Measurements from ENCODE around the gene GLG1.

DNA sequence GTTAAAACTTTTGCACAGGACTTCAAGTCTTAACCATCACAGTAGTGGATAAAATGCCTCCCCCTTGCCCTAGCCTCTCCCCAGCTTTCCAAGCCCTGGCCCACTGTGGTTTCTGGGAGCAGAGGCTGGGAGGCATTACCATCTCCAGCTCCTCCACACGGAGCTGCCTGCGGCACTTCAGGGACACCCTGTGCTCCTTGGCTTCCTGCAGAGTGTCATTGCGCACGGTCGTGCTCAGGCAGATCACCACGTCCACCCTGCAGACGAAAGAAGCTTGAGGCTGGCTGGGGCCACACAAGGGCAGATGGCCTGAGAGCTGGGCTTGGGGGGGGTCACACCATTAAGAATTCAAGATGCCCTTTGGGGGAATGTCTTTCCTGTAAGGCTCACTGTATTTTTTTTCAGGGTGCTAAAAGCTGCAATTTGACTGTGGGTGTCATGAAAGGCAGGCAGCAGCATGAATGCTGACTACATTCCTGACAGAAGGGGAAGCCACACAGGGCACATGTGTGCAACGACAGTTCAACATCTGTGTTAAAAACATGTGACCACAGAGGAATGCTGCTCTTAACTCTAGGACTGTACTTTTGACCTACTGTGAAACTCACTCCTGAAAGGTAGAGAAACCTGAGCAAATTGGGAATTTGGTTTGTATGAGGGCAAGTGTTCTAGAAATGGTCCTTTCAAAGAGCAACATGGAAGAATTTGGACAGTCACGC is 137.9 kb downstream of the GLG1 start:
- no peak for TF ChIP-seq CREB1 (IDR thresholded peaks at IDR 0.05; ENCODE audit: low read depth)
- no peak for TF ChIP-seq TEAD4 (IDR thresholded peaks at IDR 0.05)
- no peak for TF ChIP-seq EGR1 (IDR thresholded peaks at IDR 0.05)
- TF ChIP-seq, protein P1, sequence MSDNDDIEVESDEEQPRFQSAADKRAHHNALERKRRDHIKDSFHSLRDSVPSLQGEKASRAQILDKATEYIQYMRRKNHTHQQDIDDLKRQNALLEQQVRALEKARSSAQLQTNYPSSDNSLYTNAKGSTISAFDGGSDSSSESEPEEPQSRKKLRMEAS (IDR thresholded peaks at IDR 0.05) = no peak
- TF ChIP-seq TAF1 (IDR thresholded peaks at IDR 0.05; ENCODE audit: low read depth) = no peak
- TF ChIP-seq, protein P2, sequence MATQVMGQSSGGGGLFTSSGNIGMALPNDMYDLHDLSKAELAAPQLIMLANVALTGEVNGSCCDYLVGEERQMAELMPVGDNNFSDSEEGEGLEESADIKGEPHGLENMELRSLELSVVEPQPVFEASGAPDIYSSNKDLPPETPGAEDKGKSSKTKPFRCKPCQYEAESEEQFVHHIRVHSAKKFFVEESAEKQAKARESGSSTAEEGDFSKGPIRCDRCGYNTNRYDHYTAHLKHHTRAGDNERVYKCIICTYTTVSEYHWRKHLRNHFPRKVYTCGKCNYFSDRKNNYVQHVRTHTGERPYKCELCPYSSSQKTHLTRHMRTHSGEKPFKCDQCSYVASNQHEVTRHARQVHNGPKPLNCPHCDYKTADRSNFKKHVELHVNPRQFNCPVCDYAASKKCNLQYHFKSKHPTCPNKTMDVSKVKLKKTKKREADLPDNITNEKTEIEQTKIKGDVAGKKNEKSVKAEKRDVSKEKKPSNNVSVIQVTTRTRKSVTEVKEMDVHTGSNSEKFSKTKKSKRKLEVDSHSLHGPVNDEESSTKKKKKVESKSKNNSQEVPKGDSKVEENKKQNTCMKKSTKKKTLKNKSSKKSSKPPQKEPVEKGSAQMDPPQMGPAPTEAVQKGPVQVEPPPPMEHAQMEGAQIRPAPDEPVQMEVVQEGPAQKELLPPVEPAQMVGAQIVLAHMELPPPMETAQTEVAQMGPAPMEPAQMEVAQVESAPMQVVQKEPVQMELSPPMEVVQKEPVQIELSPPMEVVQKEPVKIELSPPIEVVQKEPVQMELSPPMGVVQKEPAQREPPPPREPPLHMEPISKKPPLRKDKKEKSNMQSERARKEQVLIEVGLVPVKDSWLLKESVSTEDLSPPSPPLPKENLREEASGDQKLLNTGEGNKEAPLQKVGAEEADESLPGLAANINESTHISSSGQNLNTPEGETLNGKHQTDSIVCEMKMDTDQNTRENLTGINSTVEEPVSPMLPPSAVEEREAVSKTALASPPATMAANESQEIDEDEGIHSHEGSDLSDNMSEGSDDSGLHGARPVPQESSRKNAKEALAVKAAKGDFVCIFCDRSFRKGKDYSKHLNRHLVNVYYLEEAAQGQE (IDR thresholded peaks at IDR 0.05; ENCODE audit: low read depth) = no peak
- no peak for TF ChIP-seq EP300 (IDR thresholded peaks at IDR 0.05; ENCODE audit: borderline replicate concordance)
- TF ChIP-seq YY1 (IDR thresholded peaks at IDR 0.05; ENCODE audit: low read depth) = no peak
- no peak for TF ChIP-seq RAD21 (IDR thresholded peaks at IDR 0.05; ENCODE audit: low read depth)
